Measurements from ENCODE around the gene NEDD4L.

NEDD4L gene

GRCh38 chr18:58183226-58183625 is 139.2 kb downstream of the NEDD4L start:
- no peak for DNase-seq (ENCODE audit: low read depth)

- DNase-seq (ENCODE audit: low read depth), result peak; percentile 77
Observed at GRCh38 chr18:58186258-58186948, 142.4 kb downstream of the NEDD4L start.

GRCh38 chr18:58187674-58188073 is 143.6 kb downstream of the NEDD4L start:
- no peak for DNase-seq (ENCODE audit: low read depth)

GRCh38 chr18:58188996-58189395 is 145.0 kb downstream of the NEDD4L start:
- no peak for DNase-seq (ENCODE audit: low read depth)

- DNase-seq (ENCODE audit: low read depth), result no peak
Observed at GRCh38 chr18:58190842-58191530, 147.0 kb downstream of the NEDD4L start.

GRCh38 chr18:58191626-58192025 is 147.6 kb downstream of the NEDD4L start:
- no peak for DNase-seq (ENCODE audit: low read depth)

GRCh38 chr18:58192519-58192918 is 148.5 kb downstream of the NEDD4L start:
- no peak for DNase-seq (ENCODE audit: low read depth)

GRCh38 chr18:58194028-58194427 is 150.0 kb downstream of the NEDD4L start:
- no peak for DNase-seq (ENCODE audit: low read depth)

GRCh38 chr18:58195278-58195765 is 151.3 kb downstream of the NEDD4L start:
- DNase-seq (ENCODE audit: low read depth), result no peak

GRCh38 chr18:58196164-58196563 is 152.1 kb downstream of the NEDD4L start:
- DNase-seq (ENCODE audit: low read depth), result no peak

GRCh38 chr18:58196881-58197872 is 153.2 kb downstream of the NEDD4L start:
- no peak for DNase-seq (ENCODE audit: low read depth)

GRCh38 chr18:58201268-58201667 is 157.2 kb downstream of the NEDD4L start:
- no peak for DNase-seq (ENCODE audit: low read depth)

- DNase-seq (ENCODE audit: low read depth), result no peak
Observed at GRCh38 chr18:58201733-58202730, 158.0 kb downstream of the NEDD4L start.

GRCh38 chr18:58204776-58205442 is 160.9 kb downstream of the NEDD4L start:
- DNase-seq (ENCODE audit: low read depth), result no peak

GRCh38 chr18:58205443-58206160 is 161.6 kb downstream of the NEDD4L start:
- no peak for DNase-seq (ENCODE audit: low read depth)

- no peak for DNase-seq (ENCODE audit: low read depth)
Observed at GRCh38 chr18:58207520-58208152, 163.6 kb downstream of the NEDD4L start.

GRCh38 chr18:58208207-58208932 is 164.3 kb downstream of the NEDD4L start:
- no peak for DNase-seq (ENCODE audit: low read depth)

GRCh38 chr18:58209326-58209725 is 165.3 kb downstream of the NEDD4L start:
- no peak for DNase-seq (ENCODE audit: low read depth)

GRCh38 chr18:58211510-58211909 is 167.5 kb downstream of the NEDD4L start:
- no peak for DNase-seq (ENCODE audit: low read depth)

Measured in HS-27A (cell line).